GM19193 (cell line): ENCODE measurements around the gene GPR137C.

Source experiments
- POLR2A ChIP-seq: IDR thresholded peaks from 4 replicates; pipeline ENCODE4 v1.6.1; 2011; ENCODE audit not compliant: insufficient read depth, insufficient read length; ENCODE audit errors: extremely low read depth

Gene GPR137C

GRCh38 chr14:52618602-52619001 lies 66.0 kb downstream of the GPR137C start:
- TF ChIP-seq POLR2A: no peak

- no peak for TF ChIP-seq POLR2A
Measured at GRCh38 chr14:52619687-52620086, 67.1 kb downstream of the GPR137C start.

GRCh38 chr14:52640137-52640536 lies 87.5 kb downstream of the GPR137C start:
- no peak for TF ChIP-seq POLR2A

- no peak for TF ChIP-seq POLR2A
Measured at GRCh38 chr14:52641745-52642144, 89.1 kb downstream of the GPR137C start.

GRCh38 chr14:52649511-52649910 lies 96.9 kb downstream of the GPR137C start:
- no peak for TF ChIP-seq POLR2A

GRCh38 chr14:52650774-52651173 lies 98.1 kb downstream of the GPR137C start:
- no peak for TF ChIP-seq POLR2A

- TF ChIP-seq POLR2A: no peak
Measured at GRCh38 chr14:52656905-52657304, 104.3 kb downstream of the GPR137C start.

- no peak for TF ChIP-seq POLR2A
Measured at GRCh38 chr14:52660325-52660724, 107.7 kb downstream of the GPR137C start.

GRCh38 chr14:52660832-52661231 lies 108.2 kb downstream of the GPR137C start:
- no peak for TF ChIP-seq POLR2A

- no peak for TF ChIP-seq POLR2A
Measured at GRCh38 chr14:52661314-52661713, 108.7 kb downstream of the GPR137C start.

- TF ChIP-seq POLR2A: no peak
Measured at GRCh38 chr14:52663850-52664249, 111.2 kb downstream of the GPR137C start.

- no peak for TF ChIP-seq POLR2A
Measured at GRCh38 chr14:52678591-52678990, 126.0 kb downstream of the GPR137C start.

GRCh38 chr14:52683985-52684520 lies 131.4 kb downstream of the GPR137C start:
- no peak for TF ChIP-seq POLR2A

GRCh38 chr14:52686176-52686575 lies 133.5 kb downstream of the GPR137C start:
- TF ChIP-seq POLR2A: no peak
